Body of pancreas (tissue), 4 donors: Measurements from ENCODE around the gene CKAP5. TPM values are rescaled to one million over a fixed set of nuclear protein-coding genes. Genes with fewer than 3 reads are reported as not detected.

Experiments
- ATAC-seq: fragments of 150-250 bp; one replicate; pipeline ENCODE4 v1.9.1; 2016
- DNase-seq, 4 donors: peaks; one replicate each; pipeline ENCODE4 v3.0.0-alpha.2; 2019
- H3K27ac ChIP-seq, 4 donors: fragments of 200-600 bp; sonication (generic); 1 replicate in 3 of 4; 2 replicates in 1 of 4; pipeline versions ENCODE4 v1.5.1 to v1.6.1; 2016 to 2019; ENCODE audit warnings: mild to moderate bottlenecking in 1 of 4, mixed read lengths in 1 of 4, moderate library complexity in 1 of 4
- H3K27me3 ChIP-seq, 2 donors: fragments of 200-600 bp; sonication (generic); one replicate each; pipeline ENCODE4 v1.6.0; 2016; ENCODE audit warnings: mild to moderate bottlenecking in 1 of 2
- H3K36me3 ChIP-seq, 2 donors: fragments of 200-600 bp; sonication (generic); replicated peaks in 1 of 2; 2 replicates each; pipeline ENCODE4 v1.5.1; 2016; ENCODE audit warnings: low read depth in 2 of 2; ENCODE audit not compliant: insufficient read depth in 1 of 2
- H3K4me1 ChIP-seq: fragments of 200-600 bp; sonication (generic); one replicate; pipeline ENCODE4 v1.6.0; 2016
- H3K4me3 ChIP-seq, 2 donors: fragments of 200-600 bp; sonication (generic); 1 replicate in 1 of 2; 2 replicates in 1 of 2; pipeline ENCODE4 v1.5.1; 2016 to 2019
- H3K9me3 ChIP-seq, 3 donors: fragments of 200-600 bp; sonication (generic); 1 replicate in 2 of 3; 2 replicates in 1 of 3; pipeline ENCODE4 v1.5.1; 2016
- CTCF ChIP-seq, 7 experiments: fragments of 450-650 bp in 4 of 7; fragments of 200-600 bp in 3 of 7; sonication (generic) in 3 of 7; IDR thresholded peaks; one replicate each; pipeline ENCODE4 v1.5.1; 2016 to 2019; ENCODE audit warnings: antibody characterized with exemption in 7 of 7
- POLR2A ChIP-seq, 3 donors: fragments of 450-650 bp; IDR thresholded peaks; one replicate each; pipeline ENCODE4 v1.6.1; 2016; ENCODE audit warnings: antibody characterized with exemption in 3 of 3, mild to moderate bottlenecking in 2 of 3
- WGBS, 2 donors: methylation state at CpG; one replicate each; pipeline ENCODE4 v1.1.5; 2017; 5-methylcytosine and 5-hydroxymethylcytosine counted together
- intact Hi-C: fragments of 100-400 bp; cut with DNase I; formaldehyde crosslinking; loops from one replicate; pipeline ENCODE4 v1.15.1; 2023
- total RNA-seq, 2 donors: library from RNA; depleted of rRNA; stranded (reverse); fragments of >200 nt; gene quantifications; one replicate each; pipeline ENCODE4 v1.1.0, GENCODE V29; 2016

The CKAP5 gene
- total RNA-seq, 2 donors from 2014 or later: 22.8 to 24.7 TPM

- no peaks in the 10 kb centered on the region for H3K36me3 ChIP-seq
- no peak overlapping the region for H3K27ac ChIP-seq
- DNase-seq: no peak
- intact Hi-C loops: no loop called here
- TF ChIP-seq POLR2A (IDR thresholded peaks at IDR 0.05) (no peak), CTCF (IDR thresholded peaks at IDR 0.05) (no peak)
- peaks cover 23% of the 10 kb centered on the region for H3K4me1 ChIP-seq
- H3K9me3 ChIP-seq: no peaks in the 10 kb centered on the region
- no peak overlapping the region for H3K4me3 ChIP-seq
- no peaks in the 10 kb centered on the region for H3K27me3 ChIP-seq
- ATAC-seq: no peak
Measured at GRCh38 chr11:46840116-46840515, 6.0 kb downstream of the CKAP5 start.

GRCh38 chr11:46838501-46838900 is 7.6 kb downstream of the CKAP5 start:
- ATAC-seq (no peak), DNase-seq (no peak)
- Histone ChIP-seq H3K27me3 (no peaks in the 10 kb centered on the region), H3K4me1 (peaks cover 12% of the 10 kb centered on the region), H3K36me3 (no peaks in the 10 kb centered on the region), H3K27ac (no peak overlapping the region), H3K9me3 (no peaks in the 10 kb centered on the region), H3K4me3 (no peak overlapping the region)
- 93 to 94% methylated on average over 6 of the region's 6 CpGs for WGBS, 2 donors
- intact Hi-C loops: no loop called here
- TF ChIP-seq CTCF (IDR thresholded peaks at IDR 0.05) (no peak), POLR2A (IDR thresholded peaks at IDR 0.05) (no peak)

GRCh38 chr11:46837860-46838259 is 8.2 kb downstream of the CKAP5 start:
- TF ChIP-seq CTCF (IDR thresholded peaks at IDR 0.05) (no peak), POLR2A (IDR thresholded peaks at IDR 0.05) (no peak)
- ATAC-seq (no peak), DNase-seq (no peak)
- Histone ChIP-seq H3K4me3 (no peak overlapping the region), H3K27me3 (no peaks in the 10 kb centered on the region), H3K27ac (no peak overlapping the region), H3K36me3 (no peaks in the 10 kb centered on the region), H3K4me1 (peaks cover 12% of the 10 kb centered on the region), H3K9me3 (no peaks in the 10 kb centered on the region)
- intact Hi-C loops: no loop called here

- intact Hi-C loops: no loop called here
- H3K27ac ChIP-seq: no peak overlapping the region
- peaks cover 12% of the 10 kb centered on the region for H3K4me1 ChIP-seq
- no peak for TF ChIP-seq POLR2A (IDR thresholded peaks at IDR 0.05)
- TF ChIP-seq CTCF (IDR thresholded peaks at IDR 0.05): no peak
- no peaks in the 10 kb centered on the region for H3K36me3 ChIP-seq
- ATAC-seq: no peak
- no peak for DNase-seq
- H3K9me3 ChIP-seq: no peaks in the 10 kb centered on the region
- H3K27me3 ChIP-seq: no peaks in the 10 kb centered on the region
- no peak overlapping the region for H3K4me3 ChIP-seq
Measured at GRCh38 chr11:46836870-46837269, 9.2 kb downstream of the CKAP5 start.

GRCh38 chr11:46836431-46836830 is 9.6 kb downstream of the CKAP5 start:
- no peaks in the 10 kb centered on the region for H3K36me3 ChIP-seq

More at GRCh38 chr11:46836431-46836830, 9.6 kb downstream of the CKAP5 start:
- intact Hi-C loops: no loop called here
- no peak for DNase-seq
- Histone ChIP-seq H3K4me1 (peaks cover 12% of the 10 kb centered on the region), H3K27me3 (no peaks in the 10 kb centered on the region), H3K4me3 (no peak overlapping the region), H3K27ac (no peak overlapping the region), H3K9me3 (no peaks in the 10 kb centered on the region)
- no peak for ATAC-seq
- TF ChIP-seq POLR2A (IDR thresholded peaks at IDR 0.05) (no peak), CTCF (IDR thresholded peaks at IDR 0.05) (no peak)
- WGBS, 2 donors: 96 to 100% methylated on average over 1 of the region's 1 CpG
